NCI-H526 treated with DMSO at 0.1 percent for 48 hours (cell line): ENCODE data around the gene FAM180B.

Experiments used
- DNase-seq: peaks from one replicate; lab custom pipeline; 2025; lab: John Stamatoyannopoulos, UW

The FAM180B gene

GRCh38 chr11:47569646-47570045 is 16.8 kb upstream of the FAM180B start:
- DNase-seq = no peak

- DNase-seq = no peak
Measured at GRCh38 chr11:47570651-47571356, 15.7 kb upstream of the FAM180B start.

- DNase-seq = no peak
Measured at GRCh38 chr11:47571357-47571729, 15.1 kb upstream of the FAM180B start.

DNA sequence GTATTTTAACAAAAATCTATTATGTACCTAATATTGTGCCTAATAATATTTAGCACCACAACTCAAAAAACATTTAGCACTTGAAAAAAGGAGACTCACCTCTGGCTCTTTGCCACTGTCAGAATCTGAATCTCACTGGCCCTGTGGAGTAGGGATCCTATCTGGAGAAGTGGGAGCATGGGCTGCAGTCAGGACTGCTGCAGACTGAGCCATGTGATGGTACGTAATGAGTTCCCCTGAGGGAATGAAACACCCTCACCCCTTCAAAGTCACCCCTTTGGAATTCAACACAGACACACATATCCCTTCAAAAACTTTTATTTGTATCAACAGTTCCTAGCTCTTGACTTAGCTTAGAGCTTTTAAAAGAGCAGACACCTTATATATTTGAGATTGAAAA is 14.6 kb upstream of the FAM180B start:
- no peak for DNase-seq

DNA sequence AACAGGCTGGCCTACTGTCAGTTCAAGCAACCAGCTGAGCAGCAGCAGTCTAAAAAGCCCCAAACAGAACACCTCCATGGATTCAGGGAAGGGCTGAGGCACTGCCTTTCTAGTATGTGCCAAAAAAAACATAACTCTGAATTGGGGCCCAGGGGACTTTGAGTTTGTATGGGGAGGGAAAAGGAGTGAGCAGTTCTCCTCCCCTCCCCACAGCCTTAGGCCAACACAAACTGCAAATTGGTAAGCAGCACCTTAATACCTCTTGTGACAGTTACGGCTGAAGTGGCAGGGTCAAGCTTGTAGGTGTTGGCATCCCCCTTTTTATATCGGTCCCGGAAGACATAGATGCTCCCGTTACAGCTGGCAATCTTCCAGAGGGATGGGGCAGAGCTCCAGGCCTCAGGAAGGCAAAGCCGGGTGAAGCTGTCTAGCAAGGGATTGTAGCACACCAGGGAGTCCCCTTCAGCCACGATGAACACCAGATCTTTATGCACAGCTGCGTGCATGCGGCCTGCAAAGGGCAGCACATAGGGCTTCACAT is 13.7 kb upstream of the FAM180B start:
- DNase-seq = no peak

DNA sequence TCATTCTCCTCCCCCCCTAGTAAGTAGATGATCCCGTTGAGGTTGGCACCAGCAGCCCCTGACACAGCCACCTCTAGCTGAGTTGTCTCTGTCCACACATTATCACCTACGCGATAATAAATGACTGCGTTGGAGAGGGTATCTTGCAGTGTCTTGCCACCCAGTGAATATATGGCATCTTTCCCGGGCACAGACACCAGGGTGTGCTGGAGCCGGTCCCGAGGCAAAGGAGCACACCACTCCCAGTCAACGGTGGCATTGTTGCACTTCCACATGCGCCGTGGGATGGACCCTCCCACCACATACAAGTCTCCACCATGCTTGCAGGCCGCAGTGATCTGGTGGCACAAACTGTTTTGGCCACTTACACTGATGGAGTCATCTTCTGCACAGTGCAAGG is 13.2 kb upstream of the FAM180B start:
- DNase-seq = no peak

- no peak for DNase-seq
Measured at GRCh38 chr11:47577460-47578041, 8.9 kb upstream of the FAM180B start.

GRCh38 chr11:47578524-47579494 is 7.7 kb upstream of the FAM180B start, which contains the start of the genes KBTBD4 and NDUFS3:
KBTBD4 (minus strand) TSS chr11:47578970; CDS start chr11:47578951, 19 bp downstream.
NDUFS3 (plus strand) TSS chr11:47579074; CDS start chr11:47579092, 18 bp downstream.
- DNase-seq = peak; percentile 95

DNA sequence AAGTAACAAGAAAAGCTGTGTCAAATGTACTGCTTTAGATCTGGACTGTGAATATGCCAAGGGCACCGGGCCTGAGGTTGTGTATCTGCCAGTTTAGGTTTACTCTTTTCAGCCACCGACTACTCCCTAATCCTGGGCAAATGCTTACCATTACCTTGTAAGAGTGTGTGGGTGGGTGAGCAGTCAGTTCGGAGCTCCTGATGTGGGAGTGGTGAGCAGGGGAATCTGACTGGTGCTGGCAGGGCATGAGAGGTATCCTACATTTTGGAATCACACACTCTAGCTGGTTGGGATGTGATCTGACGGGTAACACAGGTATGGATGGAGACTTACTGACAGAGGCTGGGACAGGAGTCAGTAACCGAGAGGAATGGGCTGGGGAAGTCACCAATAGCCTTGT is 2.6 kb upstream of the FAM180B start:
- no peak for DNase-seq

DNA sequence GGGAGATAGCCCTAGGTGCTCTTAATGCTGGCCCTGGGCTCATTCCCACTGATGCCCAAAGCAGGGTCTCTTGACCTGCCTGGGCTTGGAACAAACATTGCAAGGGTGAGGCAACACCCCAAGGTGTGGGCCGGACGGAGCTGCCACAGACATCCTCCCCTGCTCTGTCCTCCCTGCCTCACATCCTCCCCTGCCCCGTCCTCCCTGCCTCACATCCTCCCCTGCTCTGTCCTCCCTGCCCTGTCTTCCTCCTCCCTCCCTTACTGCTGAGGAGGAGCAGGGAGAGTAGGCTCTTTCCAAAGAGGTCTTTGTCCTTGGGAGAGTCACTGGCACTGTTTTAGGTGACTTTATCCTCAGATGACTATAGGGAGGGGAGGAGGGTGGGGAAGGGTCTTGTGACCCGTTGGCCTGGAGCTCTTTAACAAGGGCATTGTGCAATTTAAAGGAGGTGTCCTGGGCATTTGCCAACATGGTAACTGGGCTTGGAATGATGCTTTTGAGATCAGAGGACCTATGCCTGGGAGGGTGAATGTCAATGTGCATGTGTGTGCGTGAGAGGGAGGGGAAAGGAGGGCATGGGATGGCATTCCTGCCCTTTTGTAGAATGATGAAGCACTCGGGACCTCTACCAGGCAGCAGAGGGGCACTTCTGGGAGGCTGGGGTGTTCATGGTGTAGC is 700 bp downstream of the FAM180B start:
- DNase-seq = no peak

- DNase-seq = no peak
Measured at GRCh38 chr11:47587723-47588326, 1.3 kb downstream of the FAM180B start.

DNA sequence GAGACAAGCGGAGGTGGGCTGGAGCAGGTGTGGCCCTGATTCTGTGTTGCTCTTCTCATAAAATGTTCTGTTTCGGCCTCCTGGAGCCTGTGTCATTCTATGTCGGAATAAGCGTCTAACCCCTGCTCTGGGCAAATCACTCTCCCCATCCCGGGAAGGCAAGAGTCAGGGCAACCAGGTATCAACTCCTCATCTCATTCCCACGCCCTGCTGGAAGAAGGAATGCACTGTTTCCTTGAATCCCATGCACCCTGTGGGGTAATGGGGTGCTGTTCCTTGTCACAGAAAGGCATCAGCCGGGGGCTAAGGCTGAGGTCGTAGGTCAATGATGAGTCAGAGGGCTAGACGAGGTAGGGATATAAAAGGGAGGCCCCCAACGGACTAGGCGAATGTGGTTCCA is 2.6 kb downstream of the FAM180B start:
- no peak for DNase-seq

DNA sequence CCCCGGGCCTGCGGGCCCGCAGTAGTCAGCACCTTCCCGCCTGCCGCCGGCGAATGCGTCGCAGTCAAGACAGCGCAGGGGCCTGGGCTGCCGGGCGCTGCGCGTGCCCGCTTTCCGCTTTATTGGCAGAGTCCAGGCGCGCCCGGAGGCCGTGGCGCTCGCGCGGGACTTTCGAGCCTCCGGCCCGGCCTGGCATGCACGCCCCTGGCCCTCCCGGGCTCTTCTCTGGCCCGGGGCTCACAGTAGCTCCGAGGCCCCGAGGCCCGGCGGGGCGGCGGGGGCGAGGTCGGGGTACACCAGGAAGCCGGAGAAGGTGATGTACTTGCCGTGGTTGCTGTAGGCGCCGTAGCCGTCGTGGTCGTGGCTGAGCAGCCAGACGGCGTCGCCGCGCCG is 3.1 kb downstream of the FAM180B start:
- no peak for DNase-seq

GRCh38 chr11:47589977-47590861 is 3.7 kb downstream of the FAM180B start:
- no peak for DNase-seq

DNA sequence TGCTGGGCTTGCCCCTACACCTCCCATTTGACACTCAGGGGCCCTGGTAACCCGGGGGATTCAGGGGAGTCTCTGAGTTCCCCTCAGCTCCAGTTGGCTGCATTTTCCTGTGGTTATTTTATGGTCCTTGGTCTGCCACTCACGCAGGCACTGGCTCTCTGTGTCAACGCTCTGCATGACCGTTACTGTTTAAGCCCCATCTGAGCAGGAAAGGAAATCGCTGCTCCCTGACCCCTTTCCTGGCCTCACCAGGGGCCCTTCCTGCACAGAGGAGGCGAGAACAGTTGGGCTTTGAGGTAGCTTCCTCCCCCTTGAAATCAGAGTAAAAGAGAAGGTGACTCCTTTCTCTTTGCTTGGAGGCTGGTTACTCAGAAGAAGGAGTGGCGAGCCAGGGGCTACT is 5.3 kb downstream of the FAM180B start:
- no peak for DNase-seq

GRCh38 chr11:47592251-47592650 is 5.8 kb downstream of the FAM180B start:
- DNase-seq = no peak

DNA sequence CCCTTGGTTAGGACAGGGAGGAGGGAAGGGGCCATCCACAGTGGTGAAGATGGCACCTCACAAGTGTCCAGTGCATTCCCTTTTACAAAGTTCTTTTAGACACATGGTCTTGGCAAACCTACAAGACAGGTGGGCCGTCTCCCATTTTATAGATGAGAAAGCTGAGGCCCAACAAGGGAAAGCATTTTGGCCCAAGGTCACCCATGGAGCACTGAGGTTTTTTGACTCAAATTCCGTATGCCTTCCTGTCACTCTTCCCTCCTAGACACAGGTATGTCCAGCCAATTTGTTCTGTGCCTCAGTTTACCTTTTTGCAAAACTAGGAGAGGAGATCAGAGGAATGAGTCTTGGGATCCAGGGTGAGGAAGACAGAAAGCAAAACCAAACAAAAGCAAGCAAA is 6.5 kb downstream of the FAM180B start:
- no peak for DNase-seq

GRCh38 chr11:47593492-47593933 is 7.0 kb downstream of the FAM180B start:
- no peak for DNase-seq

DNA sequence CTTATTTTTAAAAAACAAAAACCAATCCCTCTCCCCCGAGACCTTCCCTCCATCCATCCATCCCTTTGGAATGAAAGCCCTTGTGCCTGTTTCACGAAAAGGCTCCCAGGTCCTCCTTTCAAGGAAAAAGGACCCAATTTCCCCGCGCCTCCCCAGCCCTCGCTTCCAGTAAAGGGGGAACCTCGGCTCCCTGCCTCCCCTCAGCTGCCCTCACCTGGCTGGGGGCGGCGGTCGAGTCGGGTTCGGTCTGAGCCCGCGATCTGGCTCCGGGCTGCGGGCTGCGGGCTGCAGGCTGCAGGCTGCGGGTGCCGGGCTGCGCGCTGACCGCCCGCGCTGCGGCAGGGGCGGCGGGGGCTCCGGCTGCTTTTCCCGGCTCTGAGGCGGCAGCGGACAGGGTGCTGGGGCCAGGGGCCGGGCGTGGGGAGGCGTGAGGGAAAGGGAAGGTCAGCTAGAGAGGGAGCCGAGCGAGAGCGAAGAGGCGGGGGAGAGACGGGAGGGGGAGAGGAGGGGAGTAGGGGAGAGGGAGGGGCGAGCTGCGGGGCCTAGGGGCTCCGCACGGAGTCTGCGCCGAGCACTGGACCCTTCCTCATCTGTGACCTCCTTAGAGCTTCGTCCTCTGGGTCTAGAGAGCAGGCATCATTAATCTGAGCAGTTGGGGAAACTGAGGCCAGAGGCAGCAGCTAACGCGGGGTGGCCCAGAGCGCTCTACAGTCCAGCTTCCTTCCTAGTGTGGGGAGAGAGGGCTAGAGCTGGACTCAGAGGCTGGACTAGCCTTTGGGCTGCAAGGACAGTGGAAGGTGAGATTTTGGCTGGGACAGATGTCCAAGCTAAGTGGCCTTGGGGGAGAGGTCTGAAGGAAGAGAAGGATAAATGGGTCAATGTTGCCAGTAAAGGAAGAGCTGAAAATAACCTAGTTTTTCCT is 7.7 kb downstream of the FAM180B start, which contains the start of gene C1QTNF4:
Gene C1QTNF4, minus strand, starts transcription at position 478 of the 922 bp plus-strand sequence. CDS start 3,601 bp downstream, outside the sequence.
- DNase-seq = no peak
